ENCODE results near the gene ATP13A3. TPM values are rescaled to one million over a fixed set of nuclear protein-coding genes. Genes with fewer than 3 reads are reported as not detected.

The ATP13A3 gene
- total and polyA plus RNA-seq, 4 donors = 33.6 to 257 (median 56.4) TPM

- Histone ChIP-seq H3K27ac (ENCODE audit: low read depth in 1 of 2, low read length in 2 of 2) (no peak overlapping the region), H3K4me1 (ENCODE audit: control insufficient read depth in 4 of 4, insufficient read depth in 4 of 4, low read length in 3 of 4) (peaks cover 5 to 31% (median 18%) of the 10 kb centered on the region in 4 donors), H3K27me3 (ENCODE audit: control insufficient read depth in 4 of 4, insufficient read depth in 4 of 4, low read length in 3 of 4) (no peaks in the 10 kb centered on the region), H3K9me3 (ENCODE audit: control insufficient read depth in 4 of 4, low read length in 3 of 4) (no peaks in the 10 kb centered on the region), H3K9ac (ENCODE audit: low read depth in 1 of 2, low read length in 2 of 2) (no peak overlapping the region), H3K4me3 (ENCODE audit: low read depth in 1 of 3, low read length in 3 of 3) (no peak overlapping the region), H3K36me3 (ENCODE audit: control insufficient read depth in 4 of 4, insufficient read depth in 3 of 4, low read depth in 1 of 4, low read length in 3 of 4) (no peaks in the 10 kb centered on the region)
- DNase-seq (ENCODE audit: low spot score) = no peak
- WGBS = 95% methylated on average over 7 of the region's 7 CpGs
- no peak for TF ChIP-seq FOXA1 (IDR thresholded peaks at IDR 0.05)
- no peak for TF ChIP-seq JUND (IDR thresholded peaks at IDR 0.05)
- no peak for TF ChIP-seq NR2F2 (IDR thresholded peaks at IDR 0.05)
- no peak for TF ChIP-seq FOXA2 (IDR thresholded peaks at IDR 0.05)
- TF ChIP-seq TAF1 (conservative IDR thresholded peaks at IDR 0.05) = no peak
- no peak for TF ChIP-seq RXRA (IDR thresholded peaks at IDR 0.05)
- no peak for TF ChIP-seq HNF4G (IDR thresholded peaks at IDR 0.05)
- TF ChIP-seq GABPA (IDR thresholded peaks at IDR 0.05 in 1 of 2, conservative IDR thresholded peaks at IDR 0.05 in 1 of 2) = no peak
- no peak for TF ChIP-seq REST (IDR thresholded peaks at IDR 0.05)
- TF ChIP-seq YY1 (IDR thresholded peaks at IDR 0.05) = no peak
- no peak for TF ChIP-seq RAD21 (IDR thresholded peaks at IDR 0.05)
- TF ChIP-seq HNF4A (conservative IDR thresholded peaks at IDR 0.05) = no peak
- TF ChIP-seq, protein P1, sequence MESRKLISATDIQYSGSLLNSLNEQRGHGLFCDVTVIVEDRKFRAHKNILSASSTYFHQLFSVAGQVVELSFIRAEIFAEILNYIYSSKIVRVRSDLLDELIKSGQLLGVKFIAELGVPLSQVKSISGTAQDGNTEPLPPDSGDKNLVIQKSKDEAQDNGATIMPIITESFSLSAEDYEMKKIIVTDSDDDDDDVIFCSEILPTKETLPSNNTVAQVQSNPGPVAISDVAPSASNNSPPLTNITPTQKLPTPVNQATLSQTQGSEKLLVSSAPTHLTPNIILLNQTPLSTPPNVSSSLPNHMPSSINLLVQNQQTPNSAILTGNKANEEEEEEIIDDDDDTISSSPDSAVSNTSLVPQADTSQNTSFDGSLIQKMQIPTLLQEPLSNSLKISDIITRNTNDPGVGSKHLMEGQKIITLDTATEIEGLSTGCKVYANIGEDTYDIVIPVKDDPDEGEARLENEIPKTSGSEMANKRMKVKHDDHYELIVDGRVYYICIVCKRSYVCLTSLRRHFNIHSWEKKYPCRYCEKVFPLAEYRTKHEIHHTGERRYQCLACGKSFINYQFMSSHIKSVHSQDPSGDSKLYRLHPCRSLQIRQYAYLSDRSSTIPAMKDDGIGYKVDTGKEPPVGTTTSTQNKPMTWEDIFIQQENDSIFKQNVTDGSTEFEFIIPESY (IDR thresholded peaks at IDR 0.05) = no peak
- TF ChIP-seq ATF3 (IDR thresholded peaks at IDR 0.05) = no peak
- TF ChIP-seq MAX (IDR thresholded peaks at IDR 0.05) = no peak
- TF ChIP-seq, protein P2, sequence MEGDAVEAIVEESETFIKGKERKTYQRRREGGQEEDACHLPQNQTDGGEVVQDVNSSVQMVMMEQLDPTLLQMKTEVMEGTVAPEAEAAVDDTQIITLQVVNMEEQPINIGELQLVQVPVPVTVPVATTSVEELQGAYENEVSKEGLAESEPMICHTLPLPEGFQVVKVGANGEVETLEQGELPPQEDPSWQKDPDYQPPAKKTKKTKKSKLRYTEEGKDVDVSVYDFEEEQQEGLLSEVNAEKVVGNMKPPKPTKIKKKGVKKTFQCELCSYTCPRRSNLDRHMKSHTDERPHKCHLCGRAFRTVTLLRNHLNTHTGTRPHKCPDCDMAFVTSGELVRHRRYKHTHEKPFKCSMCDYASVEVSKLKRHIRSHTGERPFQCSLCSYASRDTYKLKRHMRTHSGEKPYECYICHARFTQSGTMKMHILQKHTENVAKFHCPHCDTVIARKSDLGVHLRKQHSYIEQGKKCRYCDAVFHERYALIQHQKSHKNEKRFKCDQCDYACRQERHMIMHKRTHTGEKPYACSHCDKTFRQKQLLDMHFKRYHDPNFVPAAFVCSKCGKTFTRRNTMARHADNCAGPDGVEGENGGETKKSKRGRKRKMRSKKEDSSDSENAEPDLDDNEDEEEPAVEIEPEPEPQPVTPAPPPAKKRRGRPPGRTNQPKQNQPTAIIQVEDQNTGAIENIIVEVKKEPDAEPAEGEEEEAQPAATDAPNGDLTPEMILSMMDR (IDR thresholded peaks at IDR 0.05; ENCODE audit: low read depth, low read length, missing input control) = no peak
- TF ChIP-seq EGR1 (IDR thresholded peaks at IDR 0.05; ENCODE audit: low read depth in 2 of 2) = no peak
Measured at GRCh38 chr3:194489736-194490612, 3.2 kb upstream of the ATP13A3 start.
